ENCODE measurements around the gene HECTD2.

Gene HECTD2

DNA sequence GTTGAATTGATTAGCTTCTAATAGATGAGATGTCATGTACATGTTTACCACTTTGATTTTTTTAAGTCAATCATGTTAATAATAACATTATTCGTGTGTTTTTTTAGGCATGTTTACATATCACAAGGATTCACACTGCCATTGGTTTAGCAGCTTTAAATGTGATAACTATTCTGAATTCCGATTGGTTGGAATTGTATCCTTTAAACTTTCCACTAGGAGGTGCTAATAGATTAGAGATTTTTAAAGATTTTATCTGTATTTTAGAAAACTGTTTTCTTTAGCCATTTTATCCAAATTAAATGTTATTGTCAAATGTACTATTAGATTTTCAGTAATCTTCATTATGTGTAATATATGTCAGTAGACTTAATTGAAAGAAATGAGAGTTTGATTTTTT is 83.2 kb downstream of the HECTD2 start:
- TF ChIP-seq, protein P1, sequence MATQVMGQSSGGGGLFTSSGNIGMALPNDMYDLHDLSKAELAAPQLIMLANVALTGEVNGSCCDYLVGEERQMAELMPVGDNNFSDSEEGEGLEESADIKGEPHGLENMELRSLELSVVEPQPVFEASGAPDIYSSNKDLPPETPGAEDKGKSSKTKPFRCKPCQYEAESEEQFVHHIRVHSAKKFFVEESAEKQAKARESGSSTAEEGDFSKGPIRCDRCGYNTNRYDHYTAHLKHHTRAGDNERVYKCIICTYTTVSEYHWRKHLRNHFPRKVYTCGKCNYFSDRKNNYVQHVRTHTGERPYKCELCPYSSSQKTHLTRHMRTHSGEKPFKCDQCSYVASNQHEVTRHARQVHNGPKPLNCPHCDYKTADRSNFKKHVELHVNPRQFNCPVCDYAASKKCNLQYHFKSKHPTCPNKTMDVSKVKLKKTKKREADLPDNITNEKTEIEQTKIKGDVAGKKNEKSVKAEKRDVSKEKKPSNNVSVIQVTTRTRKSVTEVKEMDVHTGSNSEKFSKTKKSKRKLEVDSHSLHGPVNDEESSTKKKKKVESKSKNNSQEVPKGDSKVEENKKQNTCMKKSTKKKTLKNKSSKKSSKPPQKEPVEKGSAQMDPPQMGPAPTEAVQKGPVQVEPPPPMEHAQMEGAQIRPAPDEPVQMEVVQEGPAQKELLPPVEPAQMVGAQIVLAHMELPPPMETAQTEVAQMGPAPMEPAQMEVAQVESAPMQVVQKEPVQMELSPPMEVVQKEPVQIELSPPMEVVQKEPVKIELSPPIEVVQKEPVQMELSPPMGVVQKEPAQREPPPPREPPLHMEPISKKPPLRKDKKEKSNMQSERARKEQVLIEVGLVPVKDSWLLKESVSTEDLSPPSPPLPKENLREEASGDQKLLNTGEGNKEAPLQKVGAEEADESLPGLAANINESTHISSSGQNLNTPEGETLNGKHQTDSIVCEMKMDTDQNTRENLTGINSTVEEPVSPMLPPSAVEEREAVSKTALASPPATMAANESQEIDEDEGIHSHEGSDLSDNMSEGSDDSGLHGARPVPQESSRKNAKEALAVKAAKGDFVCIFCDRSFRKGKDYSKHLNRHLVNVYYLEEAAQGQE (IDR thresholded peaks at IDR 0.05; ENCODE audit: insufficient replicate concordance, low read depth) = no peak
- TF ChIP-seq POLR2AphosphoS5 (IDR thresholded peaks at IDR 0.05; ENCODE audit: low read depth) (no peak), GABPA (IDR thresholded peaks at IDR 0.05; ENCODE audit: low read depth) (no peak), SPI1 (IDR thresholded peaks at IDR 0.05; ENCODE audit: borderline replicate concordance, low read depth) (no peak)
- TF ChIP-seq, protein P2, sequence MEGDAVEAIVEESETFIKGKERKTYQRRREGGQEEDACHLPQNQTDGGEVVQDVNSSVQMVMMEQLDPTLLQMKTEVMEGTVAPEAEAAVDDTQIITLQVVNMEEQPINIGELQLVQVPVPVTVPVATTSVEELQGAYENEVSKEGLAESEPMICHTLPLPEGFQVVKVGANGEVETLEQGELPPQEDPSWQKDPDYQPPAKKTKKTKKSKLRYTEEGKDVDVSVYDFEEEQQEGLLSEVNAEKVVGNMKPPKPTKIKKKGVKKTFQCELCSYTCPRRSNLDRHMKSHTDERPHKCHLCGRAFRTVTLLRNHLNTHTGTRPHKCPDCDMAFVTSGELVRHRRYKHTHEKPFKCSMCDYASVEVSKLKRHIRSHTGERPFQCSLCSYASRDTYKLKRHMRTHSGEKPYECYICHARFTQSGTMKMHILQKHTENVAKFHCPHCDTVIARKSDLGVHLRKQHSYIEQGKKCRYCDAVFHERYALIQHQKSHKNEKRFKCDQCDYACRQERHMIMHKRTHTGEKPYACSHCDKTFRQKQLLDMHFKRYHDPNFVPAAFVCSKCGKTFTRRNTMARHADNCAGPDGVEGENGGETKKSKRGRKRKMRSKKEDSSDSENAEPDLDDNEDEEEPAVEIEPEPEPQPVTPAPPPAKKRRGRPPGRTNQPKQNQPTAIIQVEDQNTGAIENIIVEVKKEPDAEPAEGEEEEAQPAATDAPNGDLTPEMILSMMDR (IDR thresholded peaks at IDR 0.05; ENCODE audit: insufficient read depth, low read length) = no peak
- H3K4me3 ChIP-seq (replicated peaks; ENCODE audit: insufficient read depth, low read length) = no peak overlapping the region
- no peaks in the 10 kb centered on the region for H3K27me3 ChIP-seq (ENCODE audit: insufficient read depth, poor library complexity, severe bottlenecking)
- no peak overlapping the region for H3K27ac ChIP-seq (replicated peaks)
- no peak for DNase-seq (ENCODE audit: low read depth in 1 of 2, low spot score in 1 of 2)

DNA sequence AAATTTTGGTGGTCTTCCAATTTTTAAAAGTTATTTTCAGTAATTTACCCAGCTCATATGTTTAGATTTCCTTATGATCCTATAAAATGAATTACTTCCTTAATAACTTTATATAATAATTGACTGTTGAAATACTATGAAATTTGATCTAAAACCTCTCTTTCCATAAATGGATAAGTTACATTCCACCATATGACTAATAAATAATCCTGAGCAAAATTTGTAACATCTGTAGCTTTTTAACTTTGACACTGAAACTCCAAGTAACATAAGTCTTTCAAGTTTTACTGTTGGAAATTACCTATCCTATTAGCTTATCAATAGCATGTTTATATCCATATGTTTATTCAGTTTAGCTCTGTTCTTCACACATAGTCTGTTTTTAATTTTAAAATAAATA is 85.3 kb downstream of the HECTD2 start:
- TF ChIP-seq, protein P1 (IDR thresholded peaks at IDR 0.05; ENCODE audit: insufficient replicate concordance, low read depth) = no peak
- no peak overlapping the region for H3K4me3 ChIP-seq (replicated peaks; ENCODE audit: insufficient read depth, low read length)
- H3K27me3 ChIP-seq (ENCODE audit: insufficient read depth, poor library complexity, severe bottlenecking) = no peaks in the 10 kb centered on the region
- DNase-seq (ENCODE audit: low read depth in 1 of 2, low spot score in 1 of 2) = no peak
- H3K27ac ChIP-seq (replicated peaks) = no peak overlapping the region

DNA sequence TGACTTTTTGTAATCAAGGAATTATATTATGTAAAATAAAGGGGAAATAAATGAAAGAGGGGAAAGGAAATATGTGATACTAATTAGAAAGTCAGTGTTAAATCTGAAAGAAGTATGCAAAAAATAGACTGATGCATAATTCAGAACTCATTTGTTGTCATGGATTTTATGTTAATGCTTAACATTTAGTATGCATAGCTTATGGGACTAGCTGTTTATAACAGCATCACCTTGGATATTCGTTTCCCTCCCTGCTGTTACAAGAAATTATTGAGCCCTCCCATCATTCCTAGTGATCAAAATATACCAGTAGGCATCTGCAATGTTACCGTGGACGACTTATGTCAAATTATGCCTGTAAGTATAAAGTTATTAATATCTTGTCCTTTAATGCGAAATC is 85.9 kb downstream of the HECTD2 start:
- H3K4me3 ChIP-seq (replicated peaks; ENCODE audit: insufficient read depth, low read length) = no peak overlapping the region
- no peaks in the 10 kb centered on the region for H3K27me3 ChIP-seq (ENCODE audit: insufficient read depth, poor library complexity, severe bottlenecking)
- TF ChIP-seq, protein P1 (IDR thresholded peaks at IDR 0.05; ENCODE audit: insufficient replicate concordance, low read depth) = no peak
- TF ChIP-seq SPI1 (IDR thresholded peaks at IDR 0.05; ENCODE audit: borderline replicate concordance, low read depth) (no peak), POLR2AphosphoS5 (IDR thresholded peaks at IDR 0.05; ENCODE audit: low read depth) (no peak), GABPA (IDR thresholded peaks at IDR 0.05; ENCODE audit: low read depth) (no peak)
- TF ChIP-seq, protein P2 (IDR thresholded peaks at IDR 0.05; ENCODE audit: insufficient read depth, low read length) = no peak
- DNase-seq (ENCODE audit: low read depth in 1 of 2, low spot score in 1 of 2) = no peak
- no peak overlapping the region for H3K27ac ChIP-seq (replicated peaks)

All from HL-60 (cell line).